ENCODE data around the gene IGLL5.

Gene IGLL5

GRCh38 chr22:22941831-22942510 lies 54.4 kb downstream of the IGLL5 start:
- Histone ChIP-seq H3K4me1 (ENCODE audit: control insufficient read depth, insufficient read depth, low read length) (no peaks in the 10 kb centered on the region), H3K36me3 (ENCODE audit: control insufficient read depth, insufficient read depth, low read length, severe bottlenecking) (no peaks in the 10 kb centered on the region), H3K27me3 (replicated peaks; ENCODE audit: control insufficient read depth, insufficient read depth, low read length) (peaks cover 42% of the 10 kb centered on the region), H3K9ac (ENCODE audit: low read length) (no peak overlapping the region), H3K9me3 (ENCODE audit: control insufficient read depth, low read length) (no peaks in the 10 kb centered on the region), H3K4me3 (ENCODE audit: low read length) (no peak overlapping the region)
- DNase-seq (ENCODE audit: low read depth) = no peak

GRCh38 chr22:22942511-22943329 lies 55.1 kb downstream of the IGLL5 start:
- Histone ChIP-seq H3K36me3 (ENCODE audit: control insufficient read depth, insufficient read depth, low read length, severe bottlenecking) (no peaks in the 10 kb centered on the region), H3K27me3 (replicated peaks; ENCODE audit: control insufficient read depth, insufficient read depth, low read length) (peaks cover 42% of the 10 kb centered on the region)
- DNase-seq (ENCODE audit: low read depth) = peak; percentile 57

GRCh38 chr22:22943521-22944267 lies 56.1 kb downstream of the IGLL5 start:
- Histone ChIP-seq H3K4me3 (ENCODE audit: low read length) (no peak overlapping the region), H3K4me1 (ENCODE audit: control insufficient read depth, insufficient read depth, low read length) (no peaks in the 10 kb centered on the region), H3K27me3 (replicated peaks; ENCODE audit: control insufficient read depth, insufficient read depth, low read length) (peaks cover 38% of the 10 kb centered on the region), H3K36me3 (ENCODE audit: control insufficient read depth, insufficient read depth, low read length, severe bottlenecking) (no peaks in the 10 kb centered on the region), H3K9me3 (ENCODE audit: control insufficient read depth, low read length) (no peaks in the 10 kb centered on the region), H3K9ac (ENCODE audit: low read length) (no peak overlapping the region)
- DNase-seq (ENCODE audit: low read depth) = no peak

More at GRCh38 chr22:22942511-22943329, 55.1 kb downstream of the IGLL5 start:
- Histone ChIP-seq H3K4me3 (ENCODE audit: low read length) (no peak overlapping the region), H3K9me3 (ENCODE audit: control insufficient read depth, low read length) (no peaks in the 10 kb centered on the region), H3K4me1 (ENCODE audit: control insufficient read depth, insufficient read depth, low read length) (no peaks in the 10 kb centered on the region), H3K9ac (ENCODE audit: low read length) (no peak overlapping the region)

- Histone ChIP-seq H3K9me3 (ENCODE audit: control insufficient read depth, low read length) (no peaks in the 10 kb centered on the region), H3K4me1 (ENCODE audit: control insufficient read depth, insufficient read depth, low read length) (peaks cover 5% of the 10 kb centered on the region), H3K9ac (ENCODE audit: low read length) (no peak overlapping the region), H3K27me3 (replicated peaks; ENCODE audit: control insufficient read depth, insufficient read depth, low read length) (peaks cover 35% of the 10 kb centered on the region), H3K4me3 (ENCODE audit: low read length) (no peak overlapping the region), H3K36me3 (ENCODE audit: control insufficient read depth, insufficient read depth, low read length, severe bottlenecking) (no peaks in the 10 kb centered on the region)
- DNase-seq (ENCODE audit: low read depth) = no peak
These were observed 56.8 kb downstream of the IGLL5 start for GRCh38 chr22:22944268-22944985.

GRCh38 chr22:22945195-22945594 lies 57.6 kb downstream of the IGLL5 start:
- no peak for DNase-seq (ENCODE audit: low read depth)
- Histone ChIP-seq H3K36me3 (ENCODE audit: control insufficient read depth, insufficient read depth, low read length, severe bottlenecking) (no peaks in the 10 kb centered on the region), H3K27me3 (replicated peaks; ENCODE audit: control insufficient read depth, insufficient read depth, low read length) (peaks cover 35% of the 10 kb centered on the region), H3K9me3 (ENCODE audit: control insufficient read depth, low read length) (no peaks in the 10 kb centered on the region), H3K4me3 (ENCODE audit: low read length) (no peak overlapping the region), H3K4me1 (ENCODE audit: control insufficient read depth, insufficient read depth, low read length) (peaks cover 5% of the 10 kb centered on the region), H3K9ac (ENCODE audit: low read length) (no peak overlapping the region)
